ENCODE results near the gene GPBP1. TPM values are rescaled to one million over a fixed set of nuclear protein-coding genes. Genes with fewer than 3 reads are reported as not detected.

The GPBP1 gene
- total RNA-seq, 2 donors from 2014 or later = 135 to 136 TPM

GRCh38 chr5:57207681-57208080, 33.8 kb downstream of the GPBP1 start:
- peak overlapping the region; percentile 85 for H3K27ac Mint-ChIP-seq
- DNase-seq = no peak
- H3K4me1 Mint-ChIP-seq = peaks cover 47% of the 10 kb centered on the region
- H3K36me3 Mint-ChIP-seq (ENCODE audit: low read depth) = peaks cover 2% of the 10 kb centered on the region
- H3K27me3 Mint-ChIP-seq = no peaks in the 10 kb centered on the region
- no peak for ATAC-seq
- no peak overlapping the region for H3K4me3 Mint-ChIP-seq
- H3K9me3 ChIP-seq (ENCODE audit: control insufficient read depth, low read length, poor library complexity, severe bottlenecking) = no peaks in the 10 kb centered on the region

GRCh38 chr5:57209316-57210040, 35.6 kb downstream of the GPBP1 start:
- ATAC-seq = peak; percentile 18
- H3K4me1 Mint-ChIP-seq = peaks cover 44% of the 10 kb centered on the region
- H3K9me3 ChIP-seq (ENCODE audit: control insufficient read depth, low read length, poor library complexity, severe bottlenecking) = no peaks in the 10 kb centered on the region
- DNase-seq = no peak
- peak overlapping the region; percentile 63 for H3K4me3 Mint-ChIP-seq
- H3K27ac Mint-ChIP-seq = peak overlapping the region; percentile 85
- H3K36me3 Mint-ChIP-seq (ENCODE audit: low read depth) = peaks cover 2% of the 10 kb centered on the region
- H3K27me3 Mint-ChIP-seq = no peaks in the 10 kb centered on the region

DNA sequence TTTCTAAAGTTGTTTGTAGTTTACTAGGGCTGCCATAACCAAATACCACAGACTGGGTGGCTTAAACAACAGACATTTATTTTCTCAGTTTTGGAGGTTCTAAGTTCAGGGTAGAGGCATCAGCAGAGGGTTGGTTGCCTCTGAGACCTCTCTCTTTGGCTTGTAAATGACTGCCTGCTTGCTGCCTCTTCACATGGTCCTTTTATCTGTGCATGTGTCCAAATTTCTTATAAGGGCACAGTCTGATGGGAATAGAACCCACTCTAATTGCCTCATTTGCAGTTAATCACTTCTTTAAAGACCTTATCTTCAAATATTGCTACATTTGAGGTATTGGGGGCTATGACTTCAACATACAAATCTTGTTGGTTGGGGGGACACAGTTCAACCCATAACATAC, 36.8 kb downstream of the GPBP1 start:
- ATAC-seq (peak; percentile 27), DNase-seq (no peak)
- Mint-ChIP-seq H3K4me3 (no peak overlapping the region), H3K36me3 (ENCODE audit: low read depth) (no peaks in the 10 kb centered on the region), H3K4me1 (peaks cover 43% of the 10 kb centered on the region), H3K27ac (peak overlapping the region; percentile 85), H3K27me3 (no peaks in the 10 kb centered on the region)
- H3K9me3 ChIP-seq (ENCODE audit: control insufficient read depth, low read length, poor library complexity, severe bottlenecking) = no peaks in the 10 kb centered on the region

DNA sequence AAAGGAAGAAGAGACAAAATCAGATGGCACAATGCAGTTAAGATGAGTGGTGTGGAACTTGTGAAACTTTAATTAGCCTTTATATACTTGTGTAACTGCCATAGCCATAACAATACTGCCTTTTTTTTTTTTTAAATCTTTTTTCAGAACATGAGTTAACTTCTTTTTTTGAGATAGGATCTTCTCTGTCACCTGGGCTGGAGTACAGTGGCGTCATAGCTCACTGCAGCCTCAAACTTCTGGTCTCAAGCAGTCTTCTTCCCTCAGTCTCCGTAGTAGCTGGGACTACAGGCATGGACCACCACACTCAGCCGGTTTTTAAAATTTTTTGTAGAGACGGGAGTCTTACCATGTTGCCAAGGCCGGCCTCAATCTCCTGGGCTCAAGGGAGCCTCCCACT, 37.2 kb downstream of the GPBP1 start:
- no peaks in the 10 kb centered on the region for H3K9me3 ChIP-seq (ENCODE audit: control insufficient read depth, low read length, poor library complexity, severe bottlenecking)
- no peaks in the 10 kb centered on the region for H3K27me3 Mint-ChIP-seq
- no peaks in the 10 kb centered on the region for H3K36me3 Mint-ChIP-seq (ENCODE audit: low read depth)
- H3K27ac Mint-ChIP-seq = peak overlapping the region; percentile 85
- DNase-seq = no peak
- H3K4me3 Mint-ChIP-seq = no peak overlapping the region
- ATAC-seq = peak; percentile 53
- peaks cover 46% of the 10 kb centered on the region for H3K4me1 Mint-ChIP-seq

- ATAC-seq = no peak
- H3K27me3 Mint-ChIP-seq = no peaks in the 10 kb centered on the region
Observed at GRCh38 chr5:57215629-57216195, 41.9 kb downstream of the GPBP1 start.

DNA sequence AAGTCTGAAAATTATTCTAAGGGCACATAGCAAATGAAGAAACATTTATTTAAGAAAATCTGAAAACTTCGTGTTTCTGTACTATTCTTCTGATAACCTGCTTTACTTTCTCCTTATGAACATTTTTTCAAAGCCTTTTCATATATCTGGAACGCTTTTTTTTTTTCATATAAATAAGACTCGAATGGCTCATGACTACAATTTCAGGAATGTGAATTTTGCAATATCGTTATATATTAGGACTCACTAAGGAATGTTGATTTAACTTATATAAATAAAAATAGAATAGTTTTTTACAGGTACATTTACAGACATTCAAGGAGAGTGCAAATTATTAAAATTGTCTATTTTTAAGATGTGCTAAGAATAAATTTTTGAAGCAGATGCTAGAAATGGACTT, 42.9 kb downstream of the GPBP1 start:
- Mint-ChIP-seq H3K27me3 (no peaks in the 10 kb centered on the region), H3K4me3 (no peak overlapping the region), H3K36me3 (ENCODE audit: low read depth) (no peaks in the 10 kb centered on the region), H3K4me1 (peaks cover 34% of the 10 kb centered on the region), H3K27ac (peak overlapping the region; percentile 34)
- no peak for ATAC-seq
- no peak for DNase-seq
- no peaks in the 10 kb centered on the region for H3K9me3 ChIP-seq (ENCODE audit: control insufficient read depth, low read length, poor library complexity, severe bottlenecking)

More at GRCh38 chr5:57215629-57216195, 41.9 kb downstream of the GPBP1 start:
- Mint-ChIP-seq H3K27ac (peak overlapping the region; percentile 39), H3K36me3 (ENCODE audit: low read depth) (no peaks in the 10 kb centered on the region), H3K4me1 (peaks cover 35% of the 10 kb centered on the region), H3K4me3 (no peak overlapping the region)
- no peak for DNase-seq
- H3K9me3 ChIP-seq (ENCODE audit: control insufficient read depth, low read length, poor library complexity, severe bottlenecking) = no peaks in the 10 kb centered on the region

DNA sequence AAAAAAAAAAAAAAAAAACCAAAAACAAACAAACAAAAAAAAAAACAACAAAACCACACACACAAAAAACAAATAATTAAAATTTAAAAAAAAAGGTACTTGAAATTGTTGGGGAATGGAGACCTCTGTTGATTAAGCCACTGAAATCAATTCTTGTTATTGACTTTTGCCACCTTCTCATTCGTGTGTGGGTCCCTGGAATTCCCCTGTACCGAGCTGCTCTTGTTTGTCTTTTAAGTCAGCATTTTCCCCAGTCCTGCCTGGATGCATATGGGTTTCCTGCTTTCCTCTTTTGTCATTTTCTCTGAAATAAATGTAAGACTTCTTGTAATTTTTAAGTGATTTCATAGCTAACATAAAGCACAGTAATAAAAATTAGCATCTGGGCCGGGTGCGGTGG, 45.5 kb downstream of the GPBP1 start:
- no peak for DNase-seq
- H3K9me3 ChIP-seq (ENCODE audit: control insufficient read depth, low read length, poor library complexity, severe bottlenecking) = no peaks in the 10 kb centered on the region
- Mint-ChIP-seq H3K27me3 (no peaks in the 10 kb centered on the region), H3K4me3 (no peak overlapping the region), H3K27ac (peak overlapping the region; percentile 94), H3K4me1 (peaks cover 32% of the 10 kb centered on the region), H3K36me3 (ENCODE audit: low read depth) (no peaks in the 10 kb centered on the region)
- peak; percentile 77 for ATAC-seq

- DNase-seq (peak in 1 of 3 donors; percentile 29), ATAC-seq (peak; percentile 69)
- Mint-ChIP-seq H3K36me3 (ENCODE audit: low read depth) (no peaks in the 10 kb centered on the region), H3K27me3 (no peaks in the 10 kb centered on the region), H3K4me1 (peaks cover 24% of the 10 kb centered on the region), H3K4me3 (peak overlapping the region; percentile 63), H3K27ac (peak overlapping the region; percentile 94)
- no peaks in the 10 kb centered on the region for H3K9me3 ChIP-seq (ENCODE audit: control insufficient read depth, low read length, poor library complexity, severe bottlenecking)
Observed at GRCh38 chr5:57221049-57221568, 47.2 kb downstream of the GPBP1 start.

DNA sequence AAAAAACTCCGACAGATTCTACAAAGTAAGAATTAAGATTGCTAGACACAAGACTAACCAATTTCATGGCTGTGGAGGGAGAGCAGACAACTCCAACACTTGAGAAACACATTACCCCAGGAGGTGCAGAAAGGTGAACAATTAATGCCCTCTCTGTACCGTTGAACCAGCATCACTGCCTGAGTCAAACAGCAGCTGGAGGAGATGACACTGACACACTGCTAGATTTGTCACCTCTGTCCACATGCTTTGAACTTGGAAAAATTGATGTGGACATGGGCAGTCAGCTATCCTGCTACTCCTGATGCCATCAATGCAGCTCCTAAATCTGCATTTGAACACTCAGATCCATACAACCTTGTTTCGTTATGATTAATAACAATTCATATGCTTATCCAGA, 51.7 kb downstream of the GPBP1 start:
- Mint-ChIP-seq H3K27me3 (no peaks in the 10 kb centered on the region), H3K27ac (peak overlapping the region; percentile 43), H3K36me3 (ENCODE audit: low read depth) (no peaks in the 10 kb centered on the region), H3K4me1 (peaks cover 20% of the 10 kb centered on the region), H3K4me3 (no peak overlapping the region)
- DNase-seq (no peak), ATAC-seq (no peak)
- H3K9me3 ChIP-seq (ENCODE audit: control insufficient read depth, low read length, poor library complexity, severe bottlenecking) = no peaks in the 10 kb centered on the region

DNA sequence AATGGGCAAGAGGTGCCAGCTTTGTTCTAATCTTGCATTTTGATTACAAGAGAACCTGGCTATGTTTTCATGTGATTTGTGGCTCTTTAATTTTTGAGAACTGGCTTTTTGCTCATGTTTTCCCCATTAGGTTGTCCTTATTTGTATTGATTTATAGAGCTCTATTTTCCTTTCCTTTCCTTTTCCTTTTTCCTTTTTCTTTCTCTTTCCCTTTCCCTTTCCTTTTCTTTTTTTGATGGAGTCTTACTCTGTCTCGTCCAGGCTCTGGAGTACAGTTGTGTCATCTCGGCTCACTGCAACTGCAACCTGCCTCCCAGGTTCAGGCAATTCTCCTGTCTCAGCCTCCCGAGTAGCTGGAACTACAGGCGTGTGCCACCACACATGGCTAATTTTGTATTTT, 55.5 kb downstream of the GPBP1 start:
- Mint-ChIP-seq H3K4me3 (no peak overlapping the region), H3K27ac (no peak overlapping the region), H3K27me3 (no peaks in the 10 kb centered on the region), H3K4me1 (peaks cover 28% of the 10 kb centered on the region), H3K36me3 (ENCODE audit: low read depth) (peaks cover 11% of the 10 kb centered on the region)
- no peak for ATAC-seq
- DNase-seq = no peak
- H3K9me3 ChIP-seq (ENCODE audit: control insufficient read depth, low read length, poor library complexity, severe bottlenecking) = no peaks in the 10 kb centered on the region

DNA sequence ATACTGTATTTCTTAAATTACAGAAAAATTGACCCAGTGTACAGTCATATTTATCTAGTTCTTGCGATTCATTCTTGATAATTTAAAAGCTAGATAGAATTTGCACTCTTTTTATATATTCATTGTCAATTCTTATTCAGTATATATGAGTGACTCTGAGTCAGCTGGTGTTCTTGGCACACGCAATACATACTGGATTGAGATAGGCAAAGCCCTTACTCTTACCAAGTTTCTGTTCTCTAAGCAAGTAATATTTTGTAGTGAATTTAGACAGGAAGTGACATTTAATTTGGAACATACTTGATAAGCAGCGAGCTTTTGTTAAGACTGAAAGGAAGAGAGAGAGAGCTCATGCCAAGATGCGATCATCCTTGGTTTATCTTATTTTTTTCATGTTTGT, 57.7 kb downstream of the GPBP1 start:
- Mint-ChIP-seq H3K36me3 (ENCODE audit: low read depth) (peaks cover 11% of the 10 kb centered on the region), H3K27me3 (no peaks in the 10 kb centered on the region), H3K27ac (peak overlapping the region; percentile 2), H3K4me3 (no peak overlapping the region), H3K4me1 (peaks cover 25% of the 10 kb centered on the region)
- DNase-seq (no peak), ATAC-seq (no peak)
- no peaks in the 10 kb centered on the region for H3K9me3 ChIP-seq (ENCODE audit: control insufficient read depth, low read length, poor library complexity, severe bottlenecking)

DNA sequence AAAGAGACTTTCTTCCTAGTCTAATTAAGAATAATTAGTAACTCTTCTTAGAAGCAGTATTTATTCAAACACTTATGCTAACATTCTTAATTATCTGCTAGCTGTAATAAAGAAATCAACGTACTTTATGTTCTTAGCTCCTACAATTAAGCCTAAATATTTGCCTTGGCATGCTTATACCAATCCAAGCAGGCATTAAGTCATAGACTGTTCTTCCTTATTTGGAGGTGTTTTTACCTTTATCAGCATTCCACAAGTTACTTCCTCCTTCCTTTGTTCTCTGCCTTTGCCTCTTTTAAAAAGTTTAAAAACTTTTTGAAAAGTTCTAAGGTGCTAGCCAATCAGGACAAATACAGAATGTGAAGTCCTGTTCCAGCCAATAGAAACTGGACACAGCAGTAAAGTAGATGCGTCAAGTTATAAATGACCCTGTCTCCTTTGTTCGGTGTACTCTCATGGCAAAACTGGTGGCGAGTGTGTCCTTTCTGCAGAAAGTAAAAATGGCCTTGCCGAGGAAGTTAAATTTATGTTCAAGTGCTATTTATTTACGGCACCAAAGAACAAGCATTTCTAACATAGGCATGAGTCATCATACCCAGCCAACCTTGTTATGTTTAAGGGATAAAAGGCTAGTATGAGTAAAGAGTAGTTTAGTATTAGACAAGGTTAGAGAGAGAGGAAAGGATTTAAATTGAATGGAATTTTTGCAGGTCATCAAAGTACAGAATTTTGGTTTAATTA, 58.6 kb downstream of the GPBP1 start:
- H3K27me3 Mint-ChIP-seq = no peaks in the 10 kb centered on the region
- peak overlapping the region; percentile 41 for H3K27ac Mint-ChIP-seq
- peaks cover 11% of the 10 kb centered on the region for H3K36me3 Mint-ChIP-seq (ENCODE audit: low read depth)
- peaks cover 28% of the 10 kb centered on the region for H3K4me1 Mint-ChIP-seq
- no peak for DNase-seq
- no peak for ATAC-seq
- H3K9me3 ChIP-seq (ENCODE audit: control insufficient read depth, low read length, poor library complexity, severe bottlenecking) = no peaks in the 10 kb centered on the region
- H3K4me3 Mint-ChIP-seq = no peak overlapping the region

Data from T-helper 17 cell (primary cell).